GM12873 (cell line): ENCODE measurements around the gene MYO16.

Source experiments
- TF ChIP-seq, protein P1 (sequence below): IDR thresholded peaks from 2 replicates; pipeline ENCODE4 v1.5.1; 2012; ENCODE audit warnings: low read depth, mild to moderate bottlenecking, moderate library complexity, low read length, control low read depth; ENCODE audit not compliant: insufficient read depth; ENCODE audit errors: missing control alignments

MYO16 gene

DNA sequence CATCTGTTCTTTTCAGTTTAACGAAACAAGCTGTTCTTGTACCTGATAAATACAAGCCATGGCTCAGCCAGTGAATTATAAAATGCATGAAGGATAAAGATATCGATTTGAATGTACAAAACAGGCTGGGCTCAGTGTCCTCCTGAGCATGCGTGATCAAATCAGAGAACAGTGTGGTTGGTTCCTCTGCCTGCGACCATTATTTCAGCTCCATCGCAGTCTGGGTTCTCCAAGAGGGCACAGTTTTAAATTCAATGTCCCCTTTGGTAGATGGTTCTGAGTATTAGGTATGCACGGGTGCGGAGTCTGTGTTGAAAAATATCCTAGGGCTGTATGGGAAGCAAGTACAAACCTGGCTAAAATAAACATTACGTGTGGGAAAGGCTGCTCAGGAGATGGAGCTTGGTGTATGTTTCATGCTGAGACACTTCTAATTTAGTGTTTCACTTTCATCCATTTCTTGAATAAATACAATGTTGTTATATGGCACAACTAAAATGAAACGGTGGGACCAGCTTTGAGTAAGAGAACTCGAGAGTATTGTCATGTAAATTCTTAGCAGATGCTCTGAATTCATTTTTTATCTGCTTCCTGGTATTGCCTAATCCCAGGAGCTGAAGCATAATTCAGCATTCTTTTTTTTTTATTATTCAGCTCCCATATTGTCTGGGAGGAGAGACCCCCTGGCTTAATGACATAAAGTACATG is 458.7 kb downstream of the MYO16 start:
- TF ChIP-seq, protein P1, sequence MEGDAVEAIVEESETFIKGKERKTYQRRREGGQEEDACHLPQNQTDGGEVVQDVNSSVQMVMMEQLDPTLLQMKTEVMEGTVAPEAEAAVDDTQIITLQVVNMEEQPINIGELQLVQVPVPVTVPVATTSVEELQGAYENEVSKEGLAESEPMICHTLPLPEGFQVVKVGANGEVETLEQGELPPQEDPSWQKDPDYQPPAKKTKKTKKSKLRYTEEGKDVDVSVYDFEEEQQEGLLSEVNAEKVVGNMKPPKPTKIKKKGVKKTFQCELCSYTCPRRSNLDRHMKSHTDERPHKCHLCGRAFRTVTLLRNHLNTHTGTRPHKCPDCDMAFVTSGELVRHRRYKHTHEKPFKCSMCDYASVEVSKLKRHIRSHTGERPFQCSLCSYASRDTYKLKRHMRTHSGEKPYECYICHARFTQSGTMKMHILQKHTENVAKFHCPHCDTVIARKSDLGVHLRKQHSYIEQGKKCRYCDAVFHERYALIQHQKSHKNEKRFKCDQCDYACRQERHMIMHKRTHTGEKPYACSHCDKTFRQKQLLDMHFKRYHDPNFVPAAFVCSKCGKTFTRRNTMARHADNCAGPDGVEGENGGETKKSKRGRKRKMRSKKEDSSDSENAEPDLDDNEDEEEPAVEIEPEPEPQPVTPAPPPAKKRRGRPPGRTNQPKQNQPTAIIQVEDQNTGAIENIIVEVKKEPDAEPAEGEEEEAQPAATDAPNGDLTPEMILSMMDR = no peak

DNA sequence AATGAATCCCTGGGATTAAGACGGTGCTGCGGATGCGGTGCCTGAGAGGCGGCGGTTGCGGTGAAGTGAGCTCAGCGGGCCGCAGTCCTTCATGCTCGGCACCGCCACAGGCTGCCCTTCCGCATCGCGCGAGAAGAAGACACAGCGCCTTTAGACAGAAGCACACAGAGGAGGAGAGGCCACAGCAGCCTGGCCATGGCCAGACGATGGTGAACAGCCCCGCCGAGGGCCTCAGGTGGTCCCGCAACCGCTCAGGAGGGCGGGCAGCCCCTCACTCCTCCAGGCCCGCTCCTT is 459.2 kb downstream of the MYO16 start:
- TF ChIP-seq, protein P1 = no peak

DNA sequence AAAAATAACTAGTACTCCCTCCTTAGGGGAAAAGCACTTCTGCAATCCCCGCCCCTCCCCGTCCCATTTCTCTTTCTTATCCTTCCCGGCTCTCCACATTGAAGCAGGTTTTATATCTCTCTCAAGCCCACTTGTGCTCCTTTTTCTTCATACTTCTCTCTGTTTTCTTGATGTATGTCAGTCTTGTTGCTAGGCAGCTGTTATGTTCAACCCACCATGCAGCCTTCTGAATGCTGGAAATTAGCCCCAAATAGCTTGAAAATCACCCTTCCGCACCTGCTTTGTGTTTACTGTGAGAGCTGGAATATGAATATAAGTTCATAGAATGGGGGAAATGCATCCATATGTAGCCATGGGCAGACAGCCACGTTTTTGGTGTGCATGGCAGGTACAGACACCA is 461.4 kb downstream of the MYO16 start:
- TF ChIP-seq, protein P1 = no peak

DNA sequence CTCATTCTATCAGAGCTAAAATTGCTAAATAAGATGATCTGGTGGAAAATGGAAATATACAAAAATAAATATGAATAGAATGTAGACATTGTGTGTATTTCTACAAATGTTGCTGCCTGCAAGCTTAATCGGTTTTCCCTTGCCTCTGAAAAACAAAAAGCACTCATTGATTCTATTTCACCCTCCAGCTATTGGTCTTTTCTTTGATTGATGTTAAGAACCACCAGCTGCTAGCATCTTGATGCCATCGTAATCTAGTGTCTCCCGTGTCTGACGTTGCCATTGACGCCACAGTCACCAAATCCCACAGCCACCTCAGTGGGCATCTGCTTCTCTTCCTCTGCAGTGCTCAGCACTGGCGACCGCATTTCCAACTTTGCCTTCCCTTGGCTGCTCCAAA is 461.8 kb downstream of the MYO16 start:
- TF ChIP-seq, protein P1 = no peak

DNA sequence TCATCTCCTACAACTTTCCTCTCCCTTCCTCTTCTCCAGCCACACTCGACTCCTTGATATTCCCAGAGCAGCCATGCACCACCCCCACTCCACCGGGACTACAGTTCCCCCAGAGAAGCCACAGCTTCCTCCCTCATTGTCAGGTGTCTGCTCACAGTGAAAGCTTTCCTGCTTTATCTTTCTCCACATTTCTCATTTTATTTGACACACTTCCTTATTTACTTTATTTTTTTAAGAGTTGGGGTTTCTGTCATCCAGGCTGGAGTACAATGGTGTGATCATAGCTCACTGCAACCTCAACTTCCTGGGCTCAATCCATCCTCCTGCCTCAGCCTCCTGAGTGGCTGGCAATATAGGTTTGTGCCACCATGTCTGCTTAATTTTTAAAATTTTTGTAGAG is 464.6 kb downstream of the MYO16 start:
- TF ChIP-seq, protein P1 = no peak

DNA sequence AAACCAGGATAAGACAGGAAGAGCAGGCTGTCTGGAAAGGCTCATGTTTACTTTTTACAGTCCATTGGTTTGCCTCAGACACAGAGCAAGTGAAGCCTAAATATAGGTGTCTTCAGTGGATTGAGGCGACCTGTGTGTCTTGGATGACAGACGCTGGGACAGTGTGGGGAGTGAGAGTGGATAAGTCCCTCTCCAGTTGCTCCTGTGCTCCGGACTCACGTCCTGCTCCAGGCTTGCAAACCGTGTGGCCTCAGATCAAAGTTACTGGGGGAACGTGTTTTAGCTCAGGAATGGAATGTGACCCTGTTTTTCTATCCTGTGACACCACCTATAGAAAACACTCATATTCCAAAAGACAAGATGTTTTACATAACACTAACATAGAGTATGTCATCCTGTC is 465.7 kb downstream of the MYO16 start:
- TF ChIP-seq, protein P1 = no peak

GRCh38 chr13:109096101-109096500 is 466.7 kb downstream of the MYO16 start:
- TF ChIP-seq, protein P1 = no peak

GRCh38 chr13:109100705-109101304 is 471.4 kb downstream of the MYO16 start:
- TF ChIP-seq, protein P1 = no peak
